ENCODE data around the gene GPR141. TPM values are rescaled to one million over a fixed set of nuclear protein-coding genes. Genes with fewer than 3 reads are reported as not detected.

GPR141 gene
- total RNA-seq, 2 donors from 2014 or later = 2.0 TPM; not detected in 1

DNA sequence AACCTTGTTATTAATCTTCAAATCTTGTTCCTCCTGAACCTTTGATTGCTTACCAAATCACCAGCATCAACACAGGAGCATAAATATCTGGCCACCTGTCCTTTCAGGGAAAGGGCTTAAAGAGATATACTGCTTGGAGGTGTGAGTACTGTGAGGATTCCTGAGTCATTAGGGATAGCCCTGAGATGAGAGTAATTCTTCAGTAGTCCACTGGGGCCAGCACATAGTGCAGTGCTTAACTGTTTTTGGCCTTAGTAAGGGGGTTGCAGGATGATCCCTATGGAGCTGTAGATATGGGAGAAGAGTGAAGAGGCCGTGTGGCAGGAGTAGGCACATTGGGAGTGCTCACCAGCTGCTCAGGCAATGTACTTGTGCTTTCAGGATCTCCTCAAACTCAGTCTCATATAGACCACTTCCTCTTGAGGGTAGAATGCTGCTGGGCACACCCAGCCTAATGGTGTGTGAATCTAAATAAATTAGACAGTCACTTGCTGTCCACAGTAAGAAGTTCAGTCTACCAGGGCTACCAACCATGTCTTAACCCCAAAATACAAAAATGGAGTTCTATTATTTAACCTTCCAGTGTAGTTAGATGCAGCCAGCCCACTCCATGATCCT lies 26.5 kb upstream of the GPR141 start:
- TF ChIP-seq, protein P1, sequence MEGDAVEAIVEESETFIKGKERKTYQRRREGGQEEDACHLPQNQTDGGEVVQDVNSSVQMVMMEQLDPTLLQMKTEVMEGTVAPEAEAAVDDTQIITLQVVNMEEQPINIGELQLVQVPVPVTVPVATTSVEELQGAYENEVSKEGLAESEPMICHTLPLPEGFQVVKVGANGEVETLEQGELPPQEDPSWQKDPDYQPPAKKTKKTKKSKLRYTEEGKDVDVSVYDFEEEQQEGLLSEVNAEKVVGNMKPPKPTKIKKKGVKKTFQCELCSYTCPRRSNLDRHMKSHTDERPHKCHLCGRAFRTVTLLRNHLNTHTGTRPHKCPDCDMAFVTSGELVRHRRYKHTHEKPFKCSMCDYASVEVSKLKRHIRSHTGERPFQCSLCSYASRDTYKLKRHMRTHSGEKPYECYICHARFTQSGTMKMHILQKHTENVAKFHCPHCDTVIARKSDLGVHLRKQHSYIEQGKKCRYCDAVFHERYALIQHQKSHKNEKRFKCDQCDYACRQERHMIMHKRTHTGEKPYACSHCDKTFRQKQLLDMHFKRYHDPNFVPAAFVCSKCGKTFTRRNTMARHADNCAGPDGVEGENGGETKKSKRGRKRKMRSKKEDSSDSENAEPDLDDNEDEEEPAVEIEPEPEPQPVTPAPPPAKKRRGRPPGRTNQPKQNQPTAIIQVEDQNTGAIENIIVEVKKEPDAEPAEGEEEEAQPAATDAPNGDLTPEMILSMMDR (IDR thresholded peaks at IDR 0.05) = no peak
- no peaks in the 10 kb centered on the region for H3K27me3 ChIP-seq (replicated peaks; ENCODE audit: insufficient read depth)
- DNase-seq (ENCODE audit: low spot score) = no peak
- H3K4me1 ChIP-seq (ENCODE audit: control insufficient read depth in 1 of 2, low read depth in 2 of 2) = no peaks in the 10 kb centered on the region
- no peak overlapping the region for H3K27ac ChIP-seq
- no peaks in the 10 kb centered on the region for H3K9me3 ChIP-seq
- no peak overlapping the region for H3K4me3 ChIP-seq
- no peak for ATAC-seq (ENCODE audit: insufficient number of reproducible peaks, low FRiP score, low read depth)
- H3K36me3 ChIP-seq = no peaks in the 10 kb centered on the region

DNA sequence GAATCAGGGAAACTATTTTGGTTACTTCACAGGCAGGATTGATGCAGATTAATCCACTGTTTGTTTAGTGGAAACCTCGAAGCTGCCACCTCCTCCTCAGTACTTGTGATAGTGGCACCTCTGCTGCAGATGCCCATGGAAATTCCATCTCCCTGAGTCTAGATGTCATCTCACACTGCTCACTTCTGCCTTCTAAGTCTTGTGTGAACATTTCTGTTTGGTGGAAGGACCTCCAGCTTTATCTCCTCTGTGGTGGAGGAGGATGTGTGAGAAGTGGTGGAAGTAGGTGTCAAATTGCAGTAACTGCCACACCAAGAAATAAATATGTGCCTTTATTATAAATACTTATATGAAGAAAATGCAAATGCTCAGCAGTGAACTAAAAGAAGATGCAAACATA lies 25.8 kb upstream of the GPR141 start:
- H3K4me1 ChIP-seq (ENCODE audit: control insufficient read depth in 1 of 2, low read depth in 2 of 2) = no peaks in the 10 kb centered on the region
- no peaks in the 10 kb centered on the region for H3K9me3 ChIP-seq
- H3K36me3 ChIP-seq = no peaks in the 10 kb centered on the region

DNA sequence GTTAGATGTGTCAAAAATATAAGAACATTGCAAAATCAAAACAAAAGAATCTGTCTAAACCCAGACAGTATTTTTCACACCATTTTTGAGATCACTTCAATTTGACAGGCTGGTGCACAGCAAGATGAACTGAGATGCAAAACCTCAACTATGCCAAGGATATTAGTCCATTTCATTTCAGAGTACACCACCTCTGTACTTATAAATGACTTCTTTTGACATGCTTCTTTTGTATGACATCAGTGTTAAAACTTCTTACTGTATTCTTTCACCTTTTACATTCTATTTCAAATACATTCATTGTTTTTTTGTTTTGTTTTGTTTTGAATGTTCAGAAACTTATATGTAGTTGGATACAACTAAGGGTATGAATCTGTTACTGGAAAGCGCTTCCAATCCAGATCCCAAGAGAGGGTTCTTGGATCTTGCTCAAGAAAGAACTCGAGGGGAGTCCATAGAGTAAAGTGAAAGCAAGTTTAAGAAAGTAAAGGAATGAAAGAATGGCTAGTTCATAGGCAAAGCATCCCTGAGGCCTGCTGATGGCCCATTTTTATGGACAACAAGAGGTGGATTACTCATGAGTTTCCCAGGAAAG lies 23.5 kb upstream of the GPR141 start:
- no peaks in the 10 kb centered on the region for H3K27me3 ChIP-seq (replicated peaks; ENCODE audit: insufficient read depth)
- TF ChIP-seq, protein P1 (IDR thresholded peaks at IDR 0.05) = no peak
- no peaks in the 10 kb centered on the region for H3K36me3 ChIP-seq
- H3K4me3 ChIP-seq = no peak overlapping the region
- no peak for ATAC-seq (ENCODE audit: insufficient number of reproducible peaks, low FRiP score, low read depth)
- no peak for DNase-seq (ENCODE audit: low spot score)
- H3K4me1 ChIP-seq (ENCODE audit: control insufficient read depth in 1 of 2, low read depth in 2 of 2) = no peaks in the 10 kb centered on the region
- H3K9me3 ChIP-seq = no peaks in the 10 kb centered on the region
- no peak overlapping the region for H3K27ac ChIP-seq

More for the DNA sequence above, 25.8 kb upstream of the GPR141 start:
- no peak for DNase-seq (ENCODE audit: low spot score)
- Histone ChIP-seq H3K4me3 (no peak overlapping the region), H3K27ac (no peak overlapping the region), H3K27me3 (replicated peaks; ENCODE audit: insufficient read depth) (no peaks in the 10 kb centered on the region)
- TF ChIP-seq, protein P1 (IDR thresholded peaks at IDR 0.05) = no peak
- no peak for ATAC-seq (ENCODE audit: insufficient number of reproducible peaks, low FRiP score, low read depth)

- DNase-seq (ENCODE audit: low spot score) (no peak), ATAC-seq (ENCODE audit: insufficient number of reproducible peaks, low FRiP score, low read depth) (no peak)
- TF ChIP-seq, protein P1 (IDR thresholded peaks at IDR 0.05) = no peak
- H3K27ac ChIP-seq = no peak overlapping the region
- H3K36me3 ChIP-seq = no peaks in the 10 kb centered on the region
- H3K4me1 ChIP-seq (ENCODE audit: control insufficient read depth in 1 of 2, low read depth in 2 of 2) = no peaks in the 10 kb centered on the region
- no peak overlapping the region for H3K4me3 ChIP-seq
- no peaks in the 10 kb centered on the region for H3K9me3 ChIP-seq
- no peaks in the 10 kb centered on the region for H3K27me3 ChIP-seq (replicated peaks; ENCODE audit: insufficient read depth)
Observed at GRCh38 chr7:37660614-37661013, 23.0 kb upstream of the GPR141 start.

DNA sequence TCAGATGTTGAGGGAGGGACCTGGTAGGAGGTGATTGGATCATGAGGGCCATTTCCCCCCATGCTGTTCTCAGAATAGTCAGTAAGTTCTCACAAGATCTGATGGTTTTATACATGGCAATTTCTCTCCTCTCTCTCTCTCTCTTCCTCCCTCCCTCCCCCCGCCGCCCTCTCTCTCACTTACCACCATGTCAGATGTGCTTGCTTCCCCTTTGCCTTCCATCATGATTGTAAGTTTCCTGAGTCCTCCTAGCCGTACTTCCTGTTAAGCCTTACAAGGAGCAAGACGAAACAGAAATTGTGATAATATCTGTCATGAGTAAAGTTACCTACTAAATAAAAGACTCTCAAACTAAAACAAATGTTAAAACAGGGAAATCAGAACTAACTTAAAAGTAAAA lies 19.9 kb upstream of the GPR141 start:
- Histone ChIP-seq H3K27me3 (replicated peaks; ENCODE audit: insufficient read depth) (no peaks in the 10 kb centered on the region), H3K4me1 (ENCODE audit: control insufficient read depth in 1 of 2, low read depth in 2 of 2) (no peaks in the 10 kb centered on the region), H3K36me3 (no peaks in the 10 kb centered on the region), H3K4me3 (no peak overlapping the region), H3K9me3 (no peaks in the 10 kb centered on the region), H3K27ac (no peak overlapping the region)
- ATAC-seq (ENCODE audit: insufficient number of reproducible peaks, low FRiP score, low read depth) (no peak), DNase-seq (ENCODE audit: low spot score) (no peak)
- TF ChIP-seq, protein P1 (IDR thresholded peaks at IDR 0.05) = no peak

Data from thoracic aorta (tissue), 2 donors.